Loucy (cell line): Measurements from ENCODE around the gene SLITRK2.

Experiments used
- H2AFZ ChIP-seq: fragments of 200-600 bp; sonication (generic); 2 replicates; pipeline ENCODE4 v1.6.0; 2016; ENCODE audit warnings: antibody characterized with exemption, mild to moderate bottlenecking, low read length, moderate library complexity
- H3F3A ChIP-seq: fragments of 200-600 bp; 2 replicates; pipeline ENCODE4 v1.6.0; 2016; ENCODE audit warnings: antibody characterized with exemption, low read depth, mild to moderate bottlenecking
- H3K27me3 ChIP-seq: fragments of 200-600 bp; sonication (generic); 2 replicates; pipeline ENCODE4 v1.6.1; 2014; ENCODE audit warnings: low read length, mild to moderate bottlenecking; ENCODE audit not compliant: insufficient read depth, poor library complexity, severe bottlenecking
- H3K36me3 ChIP-seq: fragments of 200-600 bp; sonication (generic); 2 replicates; pipeline ENCODE4 v1.6.1; 2016; ENCODE audit warnings: low read length; ENCODE audit not compliant: insufficient read depth
- H3K4me1 ChIP-seq: fragments of 200-600 bp; sonication (generic); 2 replicates; pipeline ENCODE4 v1.5.1; 2014; ENCODE audit warnings: low read length, mild to moderate bottlenecking; ENCODE audit not compliant: insufficient read depth, poor library complexity, severe bottlenecking
- H3K4me2 ChIP-seq: fragments of 200-600 bp; sonication (generic); 2 replicates; pipeline ENCODE4 v1.6.0; 2014; ENCODE audit warnings: antibody characterized with exemption, low read length, low read depth, mild to moderate bottlenecking; ENCODE audit not compliant: poor library complexity, severe bottlenecking
- H3K4me3 ChIP-seq: fragments of 200-600 bp; sonication (generic); 2 replicates; pipeline ENCODE4 v1.5.1; 2014; ENCODE audit warnings: low read length, mild to moderate bottlenecking, mixed read lengths; ENCODE audit not compliant: poor library complexity, severe bottlenecking
- H3K79me2 ChIP-seq: fragments of 200-600 bp; sonication (generic); 2 replicates; pipeline ENCODE4 v1.6.1; 2014; ENCODE audit warnings: low read length; ENCODE audit not compliant: insufficient read depth
- H3K9ac ChIP-seq: fragments of 200-600 bp; sonication (generic); 2 replicates; pipeline ENCODE4 v1.6.0; 2014; ENCODE audit warnings: mild to moderate bottlenecking, low read depth, low read length, moderate library complexity; ENCODE audit not compliant: poor library complexity, severe bottlenecking
- H3K9me2 ChIP-seq: fragments of 200-600 bp; sonication (generic); replicated peaks from 2 replicates; pipeline ENCODE4 v1.6.1; 2016; ENCODE audit warnings: low read depth, low read length, mixed read lengths
- H3K9me3 ChIP-seq: fragments of 200-600 bp; sonication (generic); 2 replicates; pipeline ENCODE4 v1.6.1; 2014; ENCODE audit warnings: mild to moderate bottlenecking, antibody characterized with exemption, low read length, low read depth; ENCODE audit not compliant: insufficient read depth
- H4K20me1 ChIP-seq: fragments of 200-600 bp; sonication (generic); 2 replicates; pipeline ENCODE4 v1.6.0; 2014; ENCODE audit warnings: antibody characterized with exemption, low read length, mild to moderate bottlenecking; ENCODE audit not compliant: insufficient read depth, poor library complexity, severe bottlenecking
- CTCF ChIP-seq: fragments of 200-600 bp; sonication (generic); conservative IDR thresholded peaks from 2 replicates; pipeline ENCODE4 v1.5.1; 2014; ENCODE audit warnings: mild to moderate bottlenecking, antibody characterized with exemption, low read length
- EZH2phosphoT487 ChIP-seq: fragments of 200-600 bp; IDR thresholded peaks from 2 replicates; pipeline ENCODE4 v1.6.1; 2018; ENCODE audit warnings: antibody characterized with exemption, mild to moderate bottlenecking, moderate library complexity, borderline replicate concordance

The SLITRK2 gene

GRCh38 chrX:145803508-145803907, 14.1 kb upstream of the SLITRK2 start:
- H4K20me1 ChIP-seq, result no peaks in the 10 kb centered on the region
- no peaks in the 10 kb centered on the region for H3K27me3 ChIP-seq
- H3F3A ChIP-seq, result no peaks in the 10 kb centered on the region
- H3K9me3 ChIP-seq, result no peaks in the 10 kb centered on the region
- no peak overlapping the region for H3K9ac ChIP-seq
- no peak for TF ChIP-seq CTCF
- no peak for TF ChIP-seq EZH2phosphoT487
- H2AFZ ChIP-seq, result no peak overlapping the region
- no peak overlapping the region for H3K4me2 ChIP-seq
- H3K9me2 ChIP-seq, result no peaks in the 10 kb centered on the region
- H3K79me2 ChIP-seq, result no peaks in the 10 kb centered on the region
- H3K4me1 ChIP-seq, result no peaks in the 10 kb centered on the region
- no peaks in the 10 kb centered on the region for H3K36me3 ChIP-seq
- H3K4me3 ChIP-seq, result no peak overlapping the region

- no peaks in the 10 kb centered on the region for H3K36me3 ChIP-seq
- H3K9me2 ChIP-seq, result no peaks in the 10 kb centered on the region
- no peaks in the 10 kb centered on the region for H4K20me1 ChIP-seq
- no peak overlapping the region for H3K4me3 ChIP-seq
- TF ChIP-seq CTCF (no peak), EZH2phosphoT487 (no peak)
- H3K79me2 ChIP-seq, result no peaks in the 10 kb centered on the region
- H3K4me1 ChIP-seq, result no peaks in the 10 kb centered on the region
- no peak overlapping the region for H3K4me2 ChIP-seq
- no peaks in the 10 kb centered on the region for H3K27me3 ChIP-seq
- H3K9ac ChIP-seq, result no peak overlapping the region
- H3K9me3 ChIP-seq, result no peaks in the 10 kb centered on the region
- H2AFZ ChIP-seq, result no peak overlapping the region
- no peaks in the 10 kb centered on the region for H3F3A ChIP-seq
Measured at GRCh38 chrX:145813081-145813480, 4.5 kb upstream of the SLITRK2 start.

- no peak overlapping the region for H2AFZ ChIP-seq
- H3K4me1 ChIP-seq, result no peaks in the 10 kb centered on the region
- no peak overlapping the region for H3K4me2 ChIP-seq
- H4K20me1 ChIP-seq, result no peaks in the 10 kb centered on the region
- no peak overlapping the region for H3K9ac ChIP-seq
- H3K9me3 ChIP-seq, result no peaks in the 10 kb centered on the region
- TF ChIP-seq CTCF (no peak), EZH2phosphoT487 (no peak)
- no peaks in the 10 kb centered on the region for H3K36me3 ChIP-seq
- H3K27me3 ChIP-seq, result no peaks in the 10 kb centered on the region
- H3K9me2 ChIP-seq, result no peaks in the 10 kb centered on the region
- H3K79me2 ChIP-seq, result no peaks in the 10 kb centered on the region
- H3F3A ChIP-seq, result no peaks in the 10 kb centered on the region
- H3K4me3 ChIP-seq, result no peak overlapping the region
Measured at GRCh38 chrX:145816601-145817315, 871 bp upstream of the SLITRK2 start.
